ENCODE measurements around the gene LTO1. TPM values are rescaled to one million over a fixed set of nuclear protein-coding genes. Genes with fewer than 3 reads are reported as not detected.
A peak's percentile ranks its signal among the peaks of the same experiment; 100 is the strongest.

Gene LTO1
- total RNA-seq, 1 experiment from 2014 or later: 25.3 TPM

GRCh38 chr11:69656536-69657455 lies 18.4 kb downstream of the LTO1 start:
- no peak overlapping the region for H3K27ac ChIP-seq (ENCODE audit: insufficient read length, low read depth, low read length)
- H3K14ac ChIP-seq (ENCODE audit: insufficient read depth, low read length): no peak overlapping the region
- H3K79me2 ChIP-seq (ENCODE audit: insufficient read depth, low read length): no peaks in the 10 kb centered on the region
- no peak overlapping the region for H3K4me2 ChIP-seq (ENCODE audit: insufficient read depth, insufficient read length, low read length)
- no peak overlapping the region for H2BK20ac ChIP-seq (ENCODE audit: low read depth, low read length, poor library complexity, severe bottlenecking)
- TF ChIP-seq, protein P1, sequence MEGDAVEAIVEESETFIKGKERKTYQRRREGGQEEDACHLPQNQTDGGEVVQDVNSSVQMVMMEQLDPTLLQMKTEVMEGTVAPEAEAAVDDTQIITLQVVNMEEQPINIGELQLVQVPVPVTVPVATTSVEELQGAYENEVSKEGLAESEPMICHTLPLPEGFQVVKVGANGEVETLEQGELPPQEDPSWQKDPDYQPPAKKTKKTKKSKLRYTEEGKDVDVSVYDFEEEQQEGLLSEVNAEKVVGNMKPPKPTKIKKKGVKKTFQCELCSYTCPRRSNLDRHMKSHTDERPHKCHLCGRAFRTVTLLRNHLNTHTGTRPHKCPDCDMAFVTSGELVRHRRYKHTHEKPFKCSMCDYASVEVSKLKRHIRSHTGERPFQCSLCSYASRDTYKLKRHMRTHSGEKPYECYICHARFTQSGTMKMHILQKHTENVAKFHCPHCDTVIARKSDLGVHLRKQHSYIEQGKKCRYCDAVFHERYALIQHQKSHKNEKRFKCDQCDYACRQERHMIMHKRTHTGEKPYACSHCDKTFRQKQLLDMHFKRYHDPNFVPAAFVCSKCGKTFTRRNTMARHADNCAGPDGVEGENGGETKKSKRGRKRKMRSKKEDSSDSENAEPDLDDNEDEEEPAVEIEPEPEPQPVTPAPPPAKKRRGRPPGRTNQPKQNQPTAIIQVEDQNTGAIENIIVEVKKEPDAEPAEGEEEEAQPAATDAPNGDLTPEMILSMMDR (conservative IDR thresholded peaks at IDR 0.05): no peak
- H2BK5ac ChIP-seq (ENCODE audit: insufficient read length, low read length): no peak overlapping the region
- no peaks in the 10 kb centered on the region for H3K27me3 ChIP-seq (ENCODE audit: insufficient read depth, low read length)
- DNase-seq: peak; percentile 28
- no peak overlapping the region for H3K23ac ChIP-seq (ENCODE audit: insufficient read length, low read depth, low read length)
- Mint-ChIP-seq H3K36me3 (ENCODE audit: insufficient read depth in 1 of 3, low read depth in 3 of 3) (peaks cover 0 to 28% (median 26%) of the 10 kb centered on the region in 3 experiments; a peak in 6 of 7 replicates), H3K27ac (peak overlapping the region in 2 of 3 experiments; percentile 32 to 49; a peak in 1 of 7 replicates), H3K4me3 (no peak overlapping the region), H3K27me3 (ENCODE audit: low read depth) (no peaks in the 10 kb centered on the region), H3K9me3 (no peaks in the 10 kb centered on the region), H3K4me1 (peaks cover 33 to 35% of the 10 kb centered on the region in 2 experiments)
- no peaks in the 10 kb centered on the region for H3K79me1 ChIP-seq (ENCODE audit: insufficient read depth, low read depth, low read length, poor library complexity, severe bottlenecking)
- H4K20me1 ChIP-seq (ENCODE audit: control insufficient read depth, insufficient read depth, insufficient read length): no peaks in the 10 kb centered on the region
- no peaks in the 10 kb centered on the region for H3K4me1 ChIP-seq (ENCODE audit: insufficient read depth, low read length)
- WGBS (ENCODE audit: extremely low coverage, insufficient read length, low lambda C conversion rate): no CpG with 5 or more reads among the region's 20 CpGs
- no peak overlapping the region for H3K9ac ChIP-seq (ENCODE audit: extremely low read depth, insufficient read length, low read length)
- H3K18ac ChIP-seq (ENCODE audit: insufficient read length, low read depth, low read length): no peak overlapping the region
- no peaks in the 10 kb centered on the region for H3K9me3 ChIP-seq (ENCODE audit: control insufficient read depth, low read depth, low read length)
- no peak overlapping the region for H2AK5ac ChIP-seq (ENCODE audit: insufficient read length, low read length)
- H2BK15ac ChIP-seq (ENCODE audit: low read depth, low read length): 0 out of 2 replicates have a peak overlapping the region, but pooled peaks have one; percentile 9
- H2BK120ac ChIP-seq (ENCODE audit: low read depth, low read length, poor library complexity, severe bottlenecking): no peak overlapping the region
- no peak overlapping the region for H2BK12ac ChIP-seq (ENCODE audit: insufficient read length, low read depth, low read length)
- no peak overlapping the region for H2AFZ ChIP-seq (ENCODE audit: low read length)
- no peaks in the 10 kb centered on the region for H3K23me2 ChIP-seq (ENCODE audit: insufficient read length, low read depth, low read length, poor library complexity, severe bottlenecking)
- no peak overlapping the region for H3K56ac ChIP-seq (ENCODE audit: insufficient read length, low read depth, low read length)
- no peak overlapping the region for H3T11ph ChIP-seq (ENCODE audit: low read length)
- H4K8ac ChIP-seq (replicated peaks; ENCODE audit: insufficient read length, low read depth, low read length): no peak overlapping the region
- H3K4ac ChIP-seq (ENCODE audit: low read depth, low read length): no peak overlapping the region
- H4K5ac ChIP-seq (ENCODE audit: insufficient read length, low read depth, low read length): no peak overlapping the region
- no peak overlapping the region for H4K91ac ChIP-seq (ENCODE audit: insufficient read length, low read depth, low read length)
